HepG2 (cell line): ENCODE data around the gene RABGGTA. TPM values are rescaled to one million over a fixed set of nuclear protein-coding genes. Genes with fewer than 3 reads are reported as not detected.

Experiments
- KDM6A ChIP-seq: IDR thresholded peaks from 2 replicates; pipeline ENCODE4 v1.6.1; 2016; ENCODE audit warnings: low read depth
- MIER2 ChIP-seq: IDR thresholded peaks from 2 replicates; pipeline ENCODE4 v1.6.1; 2016; ENCODE audit warnings: missing biosample characterization, missing genetic modification reagents
- MXD3 ChIP-seq: IDR thresholded peaks from 2 replicates; pipeline ENCODE4 v1.6.1; 2016; ENCODE audit warnings: mild to moderate bottlenecking, missing biosample characterization, missing genetic modification reagents
- NR2F2 ChIP-seq: IDR thresholded peaks from 2 replicates; pipeline ENCODE4 v1.6.1; 2012; ENCODE audit warnings: low read depth, inconsistent platforms, borderline replicate concordance
- REPIN1 ChIP-seq: sonication (generic); formaldehyde crosslinking; IDR thresholded peaks from 2 replicates; pipeline ENCODE4 v1.8.0; 2022; ENCODE audit warnings: missing genetic modification reagents, low read depth, mild to moderate bottlenecking, borderline replicate concordance
- ZFX ChIP-seq: sonication (generic); formaldehyde crosslinking; IDR thresholded peaks from 2 replicates; pipeline ENCODE4 v1.4.0; 2020; ENCODE audit warnings: mild to moderate bottlenecking, low read depth, missing genetic modification reagents, moderate library complexity
- ZGPAT ChIP-seq: IDR thresholded peaks from 2 replicates; pipeline ENCODE4 v1.6.1; 2016; ENCODE audit warnings: mild to moderate bottlenecking
- ZNF280B ChIP-seq: sonication (generic); formaldehyde crosslinking; IDR thresholded peaks from 2 replicates; pipeline ENCODE4 v1.5.0; 2020; ENCODE audit warnings: missing genetic modification reagents, mild to moderate bottlenecking, borderline replicate concordance
- ZNF430 ChIP-seq: sonication (generic); formaldehyde crosslinking; IDR thresholded peaks from 2 replicates; pipeline ENCODE4 v1.9.0; 2021; ENCODE audit warnings: mild to moderate bottlenecking, missing genetic modification reagents
- ZNF572 ChIP-seq: sonication (generic); formaldehyde crosslinking; IDR thresholded peaks from 2 replicates; pipeline ENCODE4 v1.5.1; 2020; ENCODE audit warnings: mild to moderate bottlenecking, missing genetic modification reagents
- ZNF619 ChIP-seq: sonication (generic); formaldehyde crosslinking; IDR thresholded peaks from 2 replicates; pipeline ENCODE4 v1.4.0; 2020; ENCODE audit warnings: mild to moderate bottlenecking, missing genetic modification reagents
- ZNF7 ChIP-seq: IDR thresholded peaks from 2 replicates; pipeline ENCODE4 v1.6.1; 2016; ENCODE audit warnings: missing biosample characterization, missing genetic modification reagents
- ZNF747 ChIP-seq: sonication (generic); formaldehyde crosslinking; IDR thresholded peaks from 2 replicates; pipeline ENCODE4 v1.8.1; 2023; ENCODE audit warnings: missing genetic modification reagents, mild to moderate bottlenecking, borderline replicate concordance
- polyA plus RNA-seq, 8 experiments: library from polyadenylated mRNA; depleted of rRNA in 3 of 8; stranded (reverse) in 7 of 8; unstranded in 1 of 8; fragments of >200 nt; fragmentation: Illumina TruSeq in 4 of 8; extraction: Trizol in 4 of 8; gene quantifications; 2 replicates each; pipeline versions ENCODE4 v1.2.1 to v1.2.3, GENCODE V29; 2011 to 2016; ENCODE audit warnings: low read depth in 4 of 8, missing spikeins in 1 of 8, mixed read lengths in 1 of 8; ENCODE audit not compliant: insufficient read depth in 1 of 8
- total RNA-seq, 5 experiments: library from RNA; depleted of rRNA; stranded (reverse); fragments of >200 nt; fragmentation: Illumina TruSeq; extraction: Trizol; gene quantifications; 2 replicates each; pipeline ENCODE4 v1.2.3, GENCODE V29; 2016; ENCODE audit warnings: low read depth in 1 of 5
- TF ChIP-seq, protein P1 (sequence below), 2 experiments: sonication (generic) in 1 of 2; formaldehyde crosslinking in 1 of 2; IDR thresholded peaks; 2 replicates each; pipeline versions ENCODE4 v1.5.1 to v1.6.1; 2011 to 2020; ENCODE audit warnings: borderline replicate concordance in 1 of 2, low read depth in 1 of 2, low read length in 1 of 2, mild to moderate bottlenecking in 1 of 2, missing genetic modification reagents in 1 of 2, moderate library complexity in 1 of 2
- TF ChIP-seq, protein P2 (sequence below): IDR thresholded peaks from 2 replicates; pipeline ENCODE4 v1.4.0; 2020; ENCODE audit warnings: mild to moderate bottlenecking, missing genetic modification reagents

Gene RABGGTA
- total and polyA plus RNA-seq, 2 of the 13 experiments (the other 11 are each of a cell fraction or from before 2014, with no cell fraction given): 57.9 to 90.8 TPM

- TF ChIP-seq REPIN1 (CRISPR knock-in tag): peak; percentile 90; the same call in 1 of the 2 replicates
- TF ChIP-seq ZNF747 (CRISPR knock-in tag): peak; percentile 65; the same call in 1 of the 2 replicates
- TF ChIP-seq MIER2 (CRISPR knock-in tag): 0 out of 2 replicates have a peak, but pooled peaks have one; percentile 15
- TF ChIP-seq ZFX (CRISPR knock-in tag): peak; percentile 34; the same call in 1 of the 2 replicates
- peak; percentile 79 for TF ChIP-seq ZNF430 (CRISPR knock-in tag)
- peak; percentile 77 for TF ChIP-seq ZNF619
- peak; percentile 85 for TF ChIP-seq ZNF572 (CRISPR knock-in tag)
- peak; percentile 87; the same call in 1 of the 2 replicates for TF ChIP-seq ZNF280B (CRISPR knock-in tag)
- no peak for TF ChIP-seq MXD3
- no peak for TF ChIP-seq ZGPAT (CRISPR knock-in tag)
- peak; percentile 86 for TF ChIP-seq NR2F2
- TF ChIP-seq ZNF7 (CRISPR knock-in tag): no peak
- TF ChIP-seq, protein P1, sequence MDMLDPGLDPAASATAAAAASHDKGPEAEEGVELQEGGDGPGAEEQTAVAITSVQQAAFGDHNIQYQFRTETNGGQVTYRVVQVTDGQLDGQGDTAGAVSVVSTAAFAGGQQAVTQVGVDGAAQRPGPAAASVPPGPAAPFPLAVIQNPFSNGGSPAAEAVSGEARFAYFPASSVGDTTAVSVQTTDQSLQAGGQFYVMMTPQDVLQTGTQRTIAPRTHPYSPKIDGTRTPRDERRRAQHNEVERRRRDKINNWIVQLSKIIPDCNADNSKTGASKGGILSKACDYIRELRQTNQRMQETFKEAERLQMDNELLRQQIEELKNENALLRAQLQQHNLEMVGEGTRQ (IDR thresholded peaks at IDR 0.05; ENCODE audit: low read depth, low read length): 0 out of 2 replicates have a peak, but pooled peaks have one; percentile 2
- TF ChIP-seq, protein P1 (CRISPR knock-in tag; IDR thresholded peaks at IDR 0.05; ENCODE audit: borderline replicate concordance): no peak
- TF ChIP-seq, protein P2, sequence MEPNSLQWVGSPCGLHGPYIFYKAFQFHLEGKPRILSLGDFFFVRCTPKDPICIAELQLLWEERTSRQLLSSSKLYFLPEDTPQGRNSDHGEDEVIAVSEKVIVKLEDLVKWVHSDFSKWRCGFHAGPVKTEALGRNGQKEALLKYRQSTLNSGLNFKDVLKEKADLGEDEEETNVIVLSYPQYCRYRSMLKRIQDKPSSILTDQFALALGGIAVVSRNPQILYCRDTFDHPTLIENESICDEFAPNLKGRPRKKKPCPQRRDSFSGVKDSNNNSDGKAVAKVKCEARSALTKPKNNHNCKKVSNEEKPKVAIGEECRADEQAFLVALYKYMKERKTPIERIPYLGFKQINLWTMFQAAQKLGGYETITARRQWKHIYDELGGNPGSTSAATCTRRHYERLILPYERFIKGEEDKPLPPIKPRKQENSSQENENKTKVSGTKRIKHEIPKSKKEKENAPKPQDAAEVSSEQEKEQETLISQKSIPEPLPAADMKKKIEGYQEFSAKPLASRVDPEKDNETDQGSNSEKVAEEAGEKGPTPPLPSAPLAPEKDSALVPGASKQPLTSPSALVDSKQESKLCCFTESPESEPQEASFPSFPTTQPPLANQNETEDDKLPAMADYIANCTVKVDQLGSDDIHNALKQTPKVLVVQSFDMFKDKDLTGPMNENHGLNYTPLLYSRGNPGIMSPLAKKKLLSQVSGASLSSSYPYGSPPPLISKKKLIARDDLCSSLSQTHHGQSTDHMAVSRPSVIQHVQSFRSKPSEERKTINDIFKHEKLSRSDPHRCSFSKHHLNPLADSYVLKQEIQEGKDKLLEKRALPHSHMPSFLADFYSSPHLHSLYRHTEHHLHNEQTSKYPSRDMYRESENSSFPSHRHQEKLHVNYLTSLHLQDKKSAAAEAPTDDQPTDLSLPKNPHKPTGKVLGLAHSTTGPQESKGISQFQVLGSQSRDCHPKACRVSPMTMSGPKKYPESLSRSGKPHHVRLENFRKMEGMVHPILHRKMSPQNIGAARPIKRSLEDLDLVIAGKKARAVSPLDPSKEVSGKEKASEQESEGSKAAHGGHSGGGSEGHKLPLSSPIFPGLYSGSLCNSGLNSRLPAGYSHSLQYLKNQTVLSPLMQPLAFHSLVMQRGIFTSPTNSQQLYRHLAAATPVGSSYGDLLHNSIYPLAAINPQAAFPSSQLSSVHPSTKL: peak; percentile 39; the same call in 1 of the 2 replicates
- TF ChIP-seq KDM6A (CRISPR knock-in tag): 0 out of 2 replicates have a peak, but pooled peaks have one; percentile 53
Observed at GRCh38 chr14:24255931-24256711, 15.3 kb downstream of the RABGGTA start (continued).
